ENCODE data around the gene EYA4. TPM values are rescaled to one million over a fixed set of nuclear protein-coding genes. Genes with fewer than 3 reads are reported as not detected.
"Not testable (repeated sequence)": the region's sequence is repeated elsewhere in the genome, so short reads cannot be mapped to it uniquely, and the experiment has no call there.

Gene EYA4
- polyA plus RNA-seq, 12 donors = 11.0 to 40.0 (median 22.6) TPM; not detected in 1

DNA sequence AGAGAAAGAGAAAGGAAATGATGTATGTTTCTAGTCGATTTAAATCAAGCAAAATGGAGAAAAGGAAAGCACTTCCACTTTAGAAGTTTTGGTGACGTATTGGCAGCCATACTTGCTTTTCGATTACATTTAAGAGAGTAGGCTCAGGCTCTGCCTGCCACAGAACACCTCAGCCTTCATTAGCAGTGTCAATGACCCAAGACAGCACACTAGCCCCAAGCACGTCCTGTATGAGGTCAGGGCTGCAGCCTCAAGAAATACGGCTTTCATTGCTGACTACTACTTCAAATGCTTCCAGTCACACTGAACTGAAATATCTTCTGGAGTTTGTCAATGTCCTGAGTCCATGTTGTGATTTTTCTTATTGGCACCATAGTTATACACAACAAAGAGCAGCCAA is 285.3 kb downstream of the EYA4 start:
- DNase-seq = no peak

DNA sequence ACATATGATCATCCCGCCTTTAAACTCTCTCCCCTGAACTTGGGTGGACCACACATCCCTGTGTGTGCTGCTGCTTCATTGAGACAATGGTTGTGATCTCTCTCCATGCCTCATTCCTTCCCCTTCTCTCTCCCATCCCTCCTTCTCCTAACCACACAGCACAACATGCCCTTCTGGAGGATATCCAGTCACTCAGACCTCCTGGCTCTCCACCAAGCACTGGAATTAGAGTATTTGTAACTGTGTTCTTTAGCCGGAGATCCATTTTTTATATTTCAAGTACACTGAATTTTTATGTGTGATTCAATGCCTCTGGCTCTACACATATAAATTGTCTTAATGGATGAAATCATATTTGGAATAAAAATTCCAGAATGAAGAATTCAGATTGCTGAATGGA is 287.4 kb downstream of the EYA4 start:
- no peak for DNase-seq

DNA sequence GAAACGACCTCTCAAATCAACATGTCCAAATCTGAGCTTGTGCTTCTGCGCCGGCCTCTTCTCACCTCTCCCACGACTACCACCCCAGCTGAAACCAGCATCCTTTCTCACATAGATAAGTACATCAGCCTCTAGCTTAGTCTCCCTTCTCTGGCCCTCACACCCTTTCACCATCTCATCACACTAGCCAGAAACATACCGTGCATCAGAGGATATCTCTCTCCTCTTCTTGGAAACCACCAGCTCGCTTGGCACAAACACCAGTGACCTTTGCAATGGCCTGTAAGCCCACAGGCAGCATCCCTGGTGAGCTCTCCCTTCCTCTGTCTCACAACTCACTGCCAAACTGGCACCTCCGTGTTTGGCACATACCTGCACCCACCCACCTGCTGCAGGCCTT is 291.8 kb downstream of the EYA4 start:
- DNase-seq = no peak

DNA sequence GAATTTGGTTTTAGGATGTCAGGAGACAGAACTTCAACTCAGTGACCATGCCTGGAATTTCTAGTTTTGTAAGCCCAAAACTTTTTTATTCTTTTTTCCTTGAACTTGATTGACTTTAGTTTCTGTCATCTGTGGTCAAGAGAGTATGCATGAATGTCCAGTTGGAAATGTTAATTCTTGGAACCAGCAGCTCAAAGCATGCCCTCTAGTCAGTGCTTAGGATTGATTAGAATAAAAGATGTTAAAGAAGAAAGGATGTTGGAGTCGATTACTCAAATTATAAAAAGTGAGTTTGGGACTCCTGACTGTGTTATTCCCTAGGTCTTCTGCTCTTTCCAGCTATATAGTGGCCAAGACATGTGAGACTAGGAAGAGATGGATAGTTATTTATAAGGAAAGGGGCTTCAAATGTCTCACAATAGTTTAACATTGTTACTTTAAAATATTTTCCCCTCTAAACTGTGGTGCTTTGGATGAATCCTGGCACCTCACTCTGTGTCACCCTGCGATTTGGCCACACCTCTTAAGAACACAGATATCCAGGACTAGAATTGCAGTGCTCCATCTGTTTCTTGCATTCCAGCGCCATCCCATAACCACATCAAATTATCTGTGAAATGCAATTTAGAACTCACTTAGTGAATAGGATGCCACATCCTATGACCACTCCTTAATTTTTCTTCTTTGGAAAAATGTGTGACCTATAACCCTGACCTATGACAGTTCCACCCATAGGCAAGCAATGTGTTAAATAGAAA is 298.5 kb downstream of the EYA4 start:
- no peak for DNase-seq

DNA sequence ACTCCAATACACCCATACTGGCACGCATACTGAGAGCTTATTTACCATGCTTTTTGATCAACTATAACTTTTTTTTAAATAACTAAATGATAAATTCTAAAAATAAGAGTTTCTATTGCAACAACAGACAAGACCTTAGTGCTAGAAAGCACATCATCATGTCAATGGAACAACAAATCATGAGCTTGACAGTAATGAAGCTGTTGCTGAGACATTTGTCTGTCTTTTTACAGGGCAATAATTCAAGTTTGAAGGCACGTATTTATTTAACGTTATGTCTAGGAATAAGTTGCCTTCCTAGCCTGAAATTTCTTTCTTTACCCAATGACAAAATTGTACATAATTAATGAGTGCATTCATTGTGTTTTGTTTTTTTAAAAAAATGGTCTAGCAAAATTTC is 299.2 kb downstream of the EYA4 start:
- no peak for DNase-seq

DNA sequence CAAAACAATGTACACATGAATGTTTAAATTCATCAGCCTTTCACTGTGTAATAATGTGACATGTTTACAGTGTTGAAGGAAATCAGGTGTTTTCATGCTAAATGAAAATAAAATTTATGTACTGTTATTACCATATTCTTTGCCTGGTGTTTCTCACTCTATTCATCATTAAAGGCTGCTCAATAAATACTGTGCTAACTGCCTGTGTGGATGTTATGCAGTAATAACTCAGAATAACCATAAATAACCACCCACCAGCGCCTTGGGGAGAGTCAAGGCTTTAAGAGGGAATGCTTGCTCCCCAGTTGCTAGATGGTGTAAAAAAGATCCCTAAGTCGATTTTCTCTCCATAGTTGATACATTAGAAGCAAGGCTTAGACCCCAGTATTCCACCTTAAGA is 299.9 kb downstream of the EYA4 start:
- no peak for DNase-seq

DNA sequence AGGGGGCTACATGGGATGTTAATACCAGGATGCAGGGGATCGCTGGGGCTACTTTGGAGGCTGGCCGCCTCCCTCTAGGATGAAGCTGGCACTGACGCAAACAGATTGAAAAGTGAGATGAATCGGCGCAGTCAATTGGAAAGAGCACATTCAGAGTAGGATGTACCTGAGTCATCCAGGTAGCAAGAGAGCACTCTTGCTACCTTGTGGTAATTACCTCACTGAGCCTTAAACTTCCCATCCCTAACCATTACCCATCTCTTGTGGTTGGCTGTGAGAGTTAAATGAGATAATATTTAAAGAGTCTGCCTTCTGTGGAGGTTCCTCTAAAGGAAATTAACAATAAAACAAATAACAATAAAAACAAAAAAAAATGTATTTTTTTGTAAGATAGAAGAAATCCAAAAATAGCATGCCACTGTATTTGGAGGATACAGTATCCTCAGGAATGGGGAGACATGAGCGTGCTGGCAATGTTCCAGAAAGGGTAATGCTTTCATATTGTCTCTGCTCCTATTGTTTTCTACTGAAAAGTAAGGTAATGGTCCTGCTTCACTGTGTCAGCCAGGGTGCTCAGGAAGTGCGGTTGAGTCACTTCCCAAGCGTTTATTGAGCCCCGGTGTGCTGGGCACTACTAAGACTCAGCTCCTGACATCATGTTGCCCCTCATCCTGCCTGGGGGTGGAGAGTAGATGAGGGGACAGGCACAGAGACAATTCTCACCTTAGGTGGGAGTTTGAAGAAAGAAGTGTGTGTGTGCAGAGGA is 301.1 kb downstream of the EYA4 start:
- no peak for DNase-seq

DNA sequence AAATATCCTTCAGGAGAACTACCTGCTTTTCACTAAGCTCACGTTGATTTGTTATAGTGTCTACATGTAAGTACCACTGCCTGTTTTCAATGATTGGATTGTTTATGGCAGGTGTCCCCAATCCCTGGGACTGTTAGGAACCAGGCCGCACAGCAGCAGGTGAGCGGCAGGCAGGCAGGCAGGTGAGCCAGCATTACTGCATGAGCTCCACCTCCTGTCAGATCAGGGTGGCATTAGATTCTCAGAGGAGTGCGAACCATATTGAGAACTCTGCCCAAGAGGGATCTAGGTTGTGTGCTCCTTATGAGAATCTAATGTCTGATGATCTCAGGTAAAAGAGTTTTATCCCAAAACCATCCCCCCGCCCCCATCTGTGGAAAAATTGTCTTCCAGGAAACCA is 303.3 kb downstream of the EYA4 start:
- DNase-seq = no peak

DNA sequence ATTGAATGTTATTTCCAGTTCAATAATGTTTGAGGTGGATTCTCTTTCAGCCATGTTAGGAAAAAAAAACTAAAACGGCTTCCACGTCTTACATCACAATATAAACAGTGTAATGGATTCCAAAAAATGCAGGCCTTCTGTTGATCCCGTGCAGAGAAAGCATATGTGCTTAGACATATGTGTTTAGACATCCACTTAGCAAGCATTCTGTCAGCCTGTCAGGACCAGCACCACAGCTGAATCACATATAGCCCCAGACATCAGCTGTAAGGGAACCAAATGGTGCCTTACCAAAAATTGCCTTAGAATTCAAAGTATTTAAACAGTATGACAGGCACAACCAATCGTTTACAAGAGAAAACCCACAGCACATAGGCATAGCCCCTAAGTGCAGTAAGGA is 304.9 kb downstream of the EYA4 start:
- no peak for DNase-seq

DNA sequence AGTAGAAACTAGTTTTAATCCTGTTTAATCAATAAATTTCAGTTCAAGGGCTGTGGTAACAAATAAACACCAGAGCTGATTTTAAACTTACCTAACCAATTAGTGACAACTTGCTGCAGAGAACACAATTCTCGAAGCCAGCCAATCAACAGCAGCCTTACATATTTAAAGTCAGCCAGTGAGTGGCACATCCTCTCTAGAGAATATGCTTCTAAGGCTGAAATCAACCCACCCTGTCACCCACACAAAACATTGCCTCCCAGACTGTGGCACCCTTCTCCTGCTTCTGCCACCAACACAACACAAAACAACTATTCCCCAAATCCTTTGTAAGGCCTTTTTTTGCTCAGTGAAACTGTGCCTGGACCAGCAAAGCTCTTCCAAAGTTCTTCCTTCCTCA is 306.0 kb downstream of the EYA4 start:
- DNase-seq = no peak

DNA sequence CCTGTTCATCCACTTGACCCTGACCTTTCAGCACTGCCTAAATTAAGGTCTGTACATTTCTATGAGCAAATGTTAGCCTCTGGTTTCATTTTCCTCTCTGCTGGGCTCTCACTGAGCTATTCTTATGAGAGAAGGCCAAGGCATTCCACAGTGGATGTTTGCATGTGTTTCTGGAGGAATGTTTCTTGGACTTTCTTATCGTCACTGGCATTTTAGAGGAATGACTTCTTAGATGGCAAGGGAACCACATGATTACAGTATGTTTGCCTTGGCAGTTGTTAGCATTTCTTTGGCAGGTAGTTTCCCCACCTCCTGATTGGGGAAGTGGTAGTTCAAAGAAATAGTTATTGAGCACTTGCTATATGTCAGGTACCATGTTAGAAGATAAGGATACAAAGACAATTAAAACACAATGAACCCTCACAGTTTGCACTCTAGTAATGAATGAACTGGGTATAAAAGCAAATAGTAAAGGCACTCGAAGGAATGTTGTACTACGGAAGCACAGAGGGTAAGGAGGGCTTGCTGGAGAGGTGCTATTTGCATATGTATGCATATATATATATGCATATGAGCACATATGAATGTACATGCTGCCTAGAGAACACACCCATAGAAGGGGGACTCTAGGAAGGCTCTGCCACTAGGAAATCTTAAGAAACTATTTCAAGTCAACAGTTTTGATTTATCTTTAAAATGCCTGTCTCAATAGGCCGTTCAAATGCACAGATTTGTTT is 307.4 kb downstream of the EYA4 start:
- DNase-seq = no peak

DNA sequence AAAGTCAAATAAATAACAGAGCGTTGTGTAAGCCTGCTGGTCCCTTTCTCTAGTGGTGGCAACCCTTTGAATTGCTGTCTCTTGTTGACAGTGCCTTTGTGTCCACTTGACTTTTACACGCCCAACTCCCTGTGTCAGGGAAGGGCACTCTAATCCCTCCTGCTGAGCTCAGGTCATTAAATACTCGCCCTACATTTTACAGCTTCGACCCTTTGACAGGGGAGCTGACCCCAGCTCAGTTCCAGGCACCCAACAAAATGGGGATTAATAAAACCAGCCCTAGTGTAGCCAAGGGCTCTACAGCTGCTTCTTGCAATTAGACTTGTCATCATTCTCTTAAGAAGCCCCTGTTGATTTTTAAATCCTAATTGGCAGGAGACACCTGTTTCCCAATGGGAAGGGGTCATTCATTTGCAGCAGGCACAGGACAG is 308.2 kb downstream of the EYA4 start:
- no peak for DNase-seq

DNA sequence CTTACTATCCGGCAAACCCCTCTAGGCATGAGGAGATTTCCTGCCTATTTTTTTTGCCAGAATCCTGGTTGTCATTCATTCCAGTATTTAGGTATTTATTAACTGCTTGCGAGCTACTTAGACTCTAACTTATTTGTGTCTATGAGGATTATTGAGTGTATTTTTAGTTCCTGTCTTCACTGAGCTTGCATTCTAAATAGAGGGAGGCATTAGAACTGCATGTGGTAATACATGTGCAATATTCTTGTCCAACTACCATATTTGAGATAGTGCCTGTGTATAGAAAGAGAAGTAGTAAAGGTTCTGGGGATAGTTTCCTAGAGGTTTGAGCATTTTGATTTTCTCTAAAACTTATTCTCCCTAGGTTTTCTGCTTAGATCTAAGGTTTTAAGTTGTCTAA is 308.9 kb downstream of the EYA4 start:
- DNase-seq = no peak

DNA sequence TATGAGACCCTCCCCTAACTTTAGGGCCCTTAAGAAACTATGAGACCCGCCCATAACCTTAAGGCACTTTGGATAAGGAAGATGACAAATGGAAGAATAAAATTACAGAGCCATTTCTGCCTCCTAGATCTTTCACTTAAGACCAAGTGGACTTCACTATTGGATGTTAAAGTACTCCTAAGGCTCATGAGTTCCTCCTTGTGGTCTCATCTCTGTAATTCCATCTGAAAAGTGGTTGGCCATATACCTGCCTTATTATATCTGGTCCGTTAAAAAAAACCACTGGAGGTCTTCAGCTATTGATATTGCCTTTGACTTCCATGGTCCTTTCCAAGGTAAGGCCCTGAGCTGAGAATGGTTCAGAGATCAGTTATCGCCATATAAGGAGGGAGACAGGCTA is 310.3 kb downstream of the EYA4 start:
- no peak for DNase-seq

DNA sequence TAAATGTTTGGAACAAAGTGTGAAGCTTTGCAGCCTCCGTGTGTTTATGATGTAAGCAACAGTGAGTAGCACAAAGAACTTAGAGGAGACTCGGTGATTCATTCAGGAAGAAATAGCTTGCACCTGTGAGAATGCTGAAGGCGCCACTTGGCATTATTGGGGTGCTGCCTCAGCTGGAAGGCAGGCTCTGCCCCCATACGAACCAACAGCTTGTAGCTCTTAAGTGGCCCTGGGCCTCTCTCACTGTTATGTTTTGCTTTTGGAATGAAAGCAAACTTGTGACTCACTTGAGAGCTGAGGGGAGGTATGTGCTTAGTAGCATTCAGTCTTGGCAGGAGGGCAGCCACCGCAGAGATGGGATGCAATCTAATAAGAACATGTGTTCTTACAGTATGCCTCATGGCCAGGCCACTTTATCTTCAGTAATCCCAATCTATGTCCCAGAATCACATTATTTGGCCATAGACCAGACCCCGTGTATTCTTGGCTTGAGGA is 310.7 kb downstream of the EYA4 start:
- DNase-seq = peak; percentile 44

DNA sequence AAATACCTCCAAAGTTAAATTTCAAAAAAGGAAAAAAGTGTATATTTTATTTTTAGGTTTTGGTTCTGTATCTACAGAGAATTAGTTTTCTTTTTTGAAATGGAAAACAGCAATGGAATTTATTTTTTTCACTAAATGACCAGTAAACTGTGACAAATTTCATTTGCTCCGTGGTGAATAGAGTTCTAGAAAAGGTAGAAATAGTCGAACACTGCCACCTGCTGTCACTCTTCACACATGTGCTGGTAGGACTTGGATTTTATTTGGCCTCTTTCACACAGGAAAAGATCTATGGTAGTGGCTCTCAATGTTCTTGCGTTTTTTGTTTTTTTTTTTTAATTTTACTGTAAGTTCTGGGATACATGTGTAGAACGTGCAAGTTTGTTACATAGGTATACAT is 312.5 kb downstream of the EYA4 start:
- peak; percentile 65 for DNase-seq

DNA sequence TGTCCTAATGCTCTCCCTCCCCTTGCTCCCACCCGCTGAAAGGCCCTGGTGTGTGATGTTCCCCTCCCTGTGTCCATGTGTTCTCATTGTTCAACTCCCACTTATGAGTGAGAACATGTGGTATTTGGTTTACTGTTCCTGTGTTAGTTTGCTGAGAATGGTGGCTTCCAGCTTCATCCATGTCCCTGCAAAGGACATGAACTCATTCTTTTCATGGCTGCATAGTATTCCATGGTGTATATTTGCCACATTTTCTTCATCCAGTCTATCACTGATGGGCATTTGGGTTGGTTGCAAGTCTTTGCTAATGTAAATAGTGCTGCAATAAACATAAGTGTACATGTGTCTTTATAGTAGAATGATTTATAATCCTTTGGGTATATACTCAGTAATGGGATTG is 313.0 kb downstream of the EYA4 start:
- DNase-seq = not testable (repeated sequence)

DNA sequence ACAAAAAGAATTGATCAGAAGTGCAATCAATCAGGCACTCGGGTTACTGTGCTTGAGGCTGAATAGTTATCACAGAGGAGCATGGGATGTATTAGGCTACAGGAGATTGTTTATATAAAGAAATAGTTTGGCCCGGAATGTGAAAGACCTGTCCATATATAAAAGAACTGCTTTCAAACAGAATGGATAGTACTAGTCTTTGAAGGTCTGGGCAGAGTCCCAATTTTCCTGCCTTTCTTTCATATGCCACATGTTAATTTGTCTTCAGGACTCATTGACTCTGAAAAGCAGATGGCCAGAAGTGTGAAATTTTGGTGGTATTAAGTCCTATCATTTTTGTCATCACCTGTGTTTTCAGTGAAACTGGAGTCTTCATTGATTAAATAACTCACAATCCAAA is 314.5 kb downstream of the EYA4 start:
- no peak for DNase-seq

DNA sequence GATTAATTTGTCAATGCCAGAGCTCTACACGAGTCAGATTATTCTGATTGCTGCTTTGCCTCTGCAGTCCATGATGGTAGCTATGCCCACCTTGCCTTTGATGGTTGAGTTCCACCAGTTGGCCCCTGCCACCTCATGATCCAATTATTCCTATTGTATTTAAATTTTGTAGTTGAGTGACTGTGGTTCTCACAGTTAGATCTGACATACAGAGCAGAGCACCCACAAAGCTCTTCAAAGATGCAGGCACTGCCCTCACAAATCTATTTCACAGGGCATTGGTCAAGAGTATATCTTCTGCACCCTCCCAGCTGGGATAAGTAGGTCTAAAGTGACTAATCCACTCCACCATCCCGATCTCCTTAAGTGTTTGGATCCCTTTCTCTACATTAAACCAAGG is 318.8 kb downstream of the EYA4 start:
- no peak for DNase-seq

DNA sequence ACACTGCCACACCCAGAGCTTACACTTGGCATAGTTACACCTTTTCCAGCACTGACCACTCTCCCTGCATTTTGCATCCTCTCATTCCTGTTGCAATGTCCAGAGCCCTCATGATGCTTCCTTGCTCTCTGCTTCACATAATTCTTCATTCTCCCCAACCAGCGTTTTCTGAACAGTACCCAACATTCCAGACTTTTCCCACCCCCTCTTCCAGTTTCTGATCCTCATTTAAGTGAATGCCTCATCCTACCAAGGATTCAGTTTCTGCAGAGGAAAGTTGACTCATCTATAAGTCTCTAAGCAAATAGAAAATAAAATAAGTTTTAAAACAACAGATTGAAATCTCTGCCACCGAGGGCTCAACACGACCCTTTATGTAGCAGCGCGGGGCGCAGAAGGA is 326.5 kb downstream of the EYA4 start:
- DNase-seq = no peak

DNA sequence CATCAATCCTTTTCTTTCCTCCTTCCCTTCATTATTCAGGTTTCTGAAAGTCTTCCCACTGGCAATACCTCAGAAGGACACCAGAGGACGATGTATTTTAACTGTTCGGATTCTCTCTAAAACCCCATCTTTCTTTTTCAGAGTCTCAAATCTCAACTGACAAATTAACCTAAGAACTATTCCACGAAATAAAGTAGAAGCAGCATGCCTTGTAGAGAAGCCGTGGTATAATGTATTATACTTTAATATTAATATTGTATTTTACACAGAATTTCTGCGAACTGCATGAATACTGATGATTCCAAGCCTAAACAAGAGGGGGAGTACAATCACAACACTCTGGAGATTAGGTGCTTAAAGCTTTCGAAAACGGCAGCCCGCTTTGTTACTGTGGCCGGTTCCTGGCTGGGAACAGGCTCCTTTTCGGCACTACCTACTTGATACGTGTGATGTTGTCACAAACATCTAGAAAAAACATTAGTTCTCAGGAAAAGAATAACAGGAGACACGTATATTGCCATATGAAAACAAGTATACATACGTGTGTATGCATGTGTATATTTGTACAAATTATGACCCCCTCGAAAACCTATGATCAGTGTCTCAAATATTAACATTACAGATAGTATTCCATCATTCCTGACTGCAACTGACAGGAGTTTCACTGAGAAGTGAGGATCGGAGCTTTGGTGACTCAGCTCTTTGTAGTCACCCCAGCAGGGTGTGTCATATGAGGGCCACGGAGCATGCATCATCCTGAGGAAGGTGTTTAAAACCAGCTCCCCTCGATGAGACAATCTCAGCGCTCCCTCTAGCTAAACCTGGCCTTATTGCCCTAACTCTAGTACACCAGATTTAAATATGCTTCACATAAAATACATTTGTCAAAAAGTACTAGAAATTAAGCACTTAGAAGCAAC is 328.1 kb downstream of the EYA4 start:
- peak; percentile 71 for DNase-seq

DNA sequence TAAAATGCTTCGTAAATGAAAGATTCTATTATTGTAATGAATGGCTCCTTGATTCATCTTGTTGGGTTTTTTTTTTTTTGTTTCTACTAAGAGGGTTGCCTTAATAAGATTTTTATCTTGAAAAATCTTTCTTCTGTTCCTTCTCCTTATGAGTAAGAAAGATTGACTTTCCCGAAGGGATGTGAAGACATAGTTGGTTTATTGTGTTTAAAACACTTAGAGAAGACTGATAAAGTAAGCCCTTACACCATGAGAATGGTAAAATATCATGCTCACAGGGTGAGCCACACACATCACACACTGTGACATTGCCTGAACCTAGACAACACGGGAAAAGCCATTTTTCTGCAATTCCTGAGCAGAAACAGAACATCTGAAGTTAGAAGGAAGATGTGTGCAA is 330.5 kb downstream of the EYA4 start:
- DNase-seq = no peak
